K562 (cell line): Measurements from ENCODE around the gene CNTFR.

Experiments used
- ATF2 ChIP-seq: sonication (generic); formaldehyde crosslinking; IDR thresholded peaks from 2 replicates; pipeline ENCODE4 v1.8.1; 2022; ENCODE audit warnings: missing genetic modification reagents
- BACH1 ChIP-seq: fragments of 200-800 bp; sonication (Bioruptor generic); IDR thresholded peaks from 2 replicates; pipeline ENCODE4 v1.6.1; 2016; ENCODE audit warnings: missing genetic modification characterization, missing compliant biosample characterization
- CTCF ChIP-seq, 3 experiments: IDR thresholded peaks in 2 of 3; conservative IDR thresholded peaks in 1 of 3; 2 replicates each; pipeline ENCODE4 v1.5.1; 2011 to 2012; ENCODE audit warnings: low read length in 3 of 3, mild to moderate bottlenecking in 3 of 3, control low read depth in 2 of 3, improper control_type of control experiment in 1 of 3, inconsistent platforms in 1 of 3, low read depth in 1 of 3, mixed read lengths in 1 of 3, moderate library complexity in 1 of 3; ENCODE audit not compliant: insufficient read depth in 2 of 3
- EZH2 ChIP-seq: IDR thresholded peaks from 2 replicates; pipeline ENCODE4 v1.6.1; 2012; ENCODE audit warnings: low read depth, mild to moderate bottlenecking, inconsistent platforms, low read length, borderline replicate concordance
- POLR2AphosphoS5 ChIP-seq: IDR thresholded peaks from 2 replicates; pipeline ENCODE4 v1.6.1; 2011; ENCODE audit warnings: mild to moderate bottlenecking, low read depth, low read length, moderate library complexity; ENCODE audit not compliant: control insufficient read depth, insufficient read depth
- PRDM10 ChIP-seq: fragments of 450-650 bp; IDR thresholded peaks from 2 replicates; pipeline ENCODE4 v1.6.1; 2018; ENCODE audit not compliant: partially characterized antibody
- REST ChIP-seq, 2 experiments: fragments of 450-650 bp; formaldehyde crosslinking in 1 of 2; IDR thresholded peaks; 2 replicates each; pipeline versions ENCODE4 v1.4.0 to v1.6.1; 2014 to 2020; ENCODE audit warnings: mild to moderate bottlenecking in 2 of 2, borderline replicate concordance in 1 of 2, low read depth in 1 of 2
- RHOXF2B ChIP-seq: fragments of 250-450 bp; sonication (Bioruptor Pico); conservative IDR thresholded peaks from 2 replicates; pipeline ENCODE4 v1.5.1; 2021
- ZFP30 ChIP-seq: fragments of 250-450 bp; sonication (Bioruptor Pico); IDR thresholded peaks from 2 replicates; pipeline ENCODE4 v1.8.0; 2022; ENCODE audit warnings: moderate library complexity, mild to moderate bottlenecking, inconsistent platforms, borderline replicate concordance
- ZNF121 ChIP-seq: sonication (generic); formaldehyde crosslinking; conservative IDR thresholded peaks from 2 replicates; pipeline ENCODE4 v1.8.0; 2022; ENCODE audit warnings: missing genetic modification reagents
- ZNF696 ChIP-seq: fragments of 250-450 bp; sonication (Bioruptor Pico); conservative IDR thresholded peaks from 2 replicates; pipeline ENCODE4 v1.4.0; 2020; ENCODE audit warnings: mild to moderate bottlenecking, moderate library complexity

GRCh38 chr9:34624475-34625185 is 35.1 kb upstream of the CNTFR start:
- no peak for TF ChIP-seq ZFP30 (CRISPR knock-in tag)
- TF ChIP-seq ATF2: no peak
- no peak for TF ChIP-seq RHOXF2B (CRISPR knock-in tag)
- no peak for TF ChIP-seq BACH1 (tag)
- no peak for TF ChIP-seq ZNF121 (CRISPR knock-in tag)
- no peak for TF ChIP-seq POLR2AphosphoS5
- TF ChIP-seq CTCF (IDR thresholded peaks at IDR 0.05 in 2 of 3, conservative IDR thresholded peaks at IDR 0.05 in 1 of 3; ENCODE audit: insufficient read depth in 2 of 3, low read depth in 1 of 3, low read length in 3 of 3): no peak
- no peak for TF ChIP-seq EZH2
- TF ChIP-seq ZNF696 (CRISPR knock-in tag): no peak
- no peak for TF ChIP-seq REST (IDR thresholded peaks at IDR 0.05; ENCODE audit: borderline replicate concordance)
- no peak for TF ChIP-seq REST (CRISPR knock-in tag; IDR thresholded peaks at IDR 0.05; ENCODE audit: low read depth)
- no peak for TF ChIP-seq PRDM10
